HG02852 (cell line): Measurements from ENCODE around the gene RABGAP1L.

ENCODE experiments used
- ATAC-seq: cut with Tn5 transposase; IDR thresholded peaks from one replicate; pipeline ENCODE4 v1.9.1; 2021; ENCODE audit warnings: mild to moderate bottlenecking, moderate library complexity; ENCODE audit not compliant: unreplicated experiment

Gene RABGAP1L

GRCh38 chr1:174902531-174903099 is 743.3 kb downstream of the RABGAP1L start:
- no peak for ATAC-seq

DNA sequence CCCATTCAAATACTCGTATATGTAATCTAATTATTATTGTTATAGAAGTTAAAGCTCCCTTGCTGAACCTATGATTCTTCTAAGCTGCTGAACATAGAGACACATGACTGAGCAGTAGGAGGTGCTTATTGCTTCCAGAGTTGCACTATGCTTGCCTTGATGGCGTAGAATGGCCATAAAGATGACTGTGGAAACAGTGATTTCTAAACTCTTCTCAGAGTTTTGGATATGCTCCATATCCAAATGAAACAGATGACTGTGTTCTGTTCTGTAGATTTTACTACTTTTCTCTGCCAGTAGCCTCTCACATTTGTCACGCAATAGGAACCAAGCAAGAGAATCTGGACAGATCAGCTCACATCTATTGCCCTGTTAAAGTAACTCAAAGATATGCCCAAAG is 752.3 kb downstream of the RABGAP1L start:
- no peak for ATAC-seq

DNA sequence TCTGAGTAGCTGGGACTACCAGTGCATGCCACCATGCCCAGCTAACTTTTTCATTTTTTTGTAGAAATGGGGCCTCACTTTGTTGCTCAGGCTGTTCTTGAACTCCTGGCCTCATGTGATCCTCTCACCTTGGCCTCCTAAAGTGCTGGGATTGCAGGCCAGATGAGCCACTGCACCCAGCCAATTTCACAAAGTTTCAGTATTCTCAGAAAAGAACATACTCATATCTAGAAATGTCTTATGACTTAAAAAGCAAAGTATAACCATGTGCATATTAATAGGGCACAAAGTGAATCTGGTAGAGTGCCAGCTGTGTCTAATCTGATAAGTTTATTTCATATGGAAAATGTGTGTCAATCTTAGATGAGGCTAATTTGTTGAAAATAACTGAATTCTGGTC is 752.9 kb downstream of the RABGAP1L start:
- ATAC-seq, result no peak

DNA sequence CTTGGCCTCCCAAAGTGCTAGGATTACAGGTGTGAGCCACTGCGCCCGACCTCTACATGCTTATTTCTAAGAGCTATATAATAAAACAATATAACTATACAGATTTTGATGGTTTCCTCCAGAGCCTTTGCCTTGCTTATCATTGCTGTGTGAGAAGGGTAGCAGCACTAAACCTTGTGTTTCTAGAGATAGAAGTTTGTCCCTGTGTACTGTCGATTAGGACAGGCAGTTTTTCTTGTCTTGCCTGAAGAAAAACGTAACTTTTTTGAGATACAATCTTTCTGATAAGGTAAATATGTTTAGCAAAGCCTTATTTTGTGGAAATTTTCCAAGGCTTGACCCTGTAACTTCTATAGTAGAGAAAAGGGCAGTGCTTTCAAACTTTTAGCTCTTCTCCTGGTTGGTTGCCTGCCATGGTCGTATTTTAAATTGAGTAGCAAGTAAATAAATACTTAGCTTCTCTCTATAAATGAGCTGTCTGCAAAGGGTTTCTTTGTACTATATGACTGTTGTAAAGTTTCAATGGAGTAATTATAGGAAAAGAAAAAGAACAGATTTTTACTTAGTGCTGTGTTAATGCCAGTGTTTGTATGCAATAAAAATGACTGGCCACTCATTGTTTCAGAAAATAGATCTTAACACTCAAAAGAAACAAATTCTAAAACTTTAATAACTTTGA is 754.0 kb downstream of the RABGAP1L start:
- ATAC-seq, result no peak

DNA sequence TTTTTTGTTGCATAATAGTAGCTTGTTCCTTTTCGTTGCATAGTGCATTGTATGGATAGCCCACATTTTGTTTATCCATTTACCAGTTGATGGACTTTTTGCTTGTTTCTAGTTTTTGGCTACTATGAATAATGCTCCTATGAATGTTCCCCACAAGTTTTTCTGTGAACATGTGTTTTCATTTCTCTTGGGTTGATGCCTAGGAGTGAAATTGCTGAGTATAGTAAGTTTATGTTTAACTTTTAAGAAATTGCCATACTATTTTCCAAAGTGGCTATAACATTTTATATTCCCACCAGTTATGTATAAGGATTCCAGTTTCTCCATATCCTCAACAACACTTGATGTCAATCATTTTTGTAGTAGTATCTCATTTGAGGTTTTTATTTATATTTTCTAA is 755.7 kb downstream of the RABGAP1L start:
- ATAC-seq, result no peak

DNA sequence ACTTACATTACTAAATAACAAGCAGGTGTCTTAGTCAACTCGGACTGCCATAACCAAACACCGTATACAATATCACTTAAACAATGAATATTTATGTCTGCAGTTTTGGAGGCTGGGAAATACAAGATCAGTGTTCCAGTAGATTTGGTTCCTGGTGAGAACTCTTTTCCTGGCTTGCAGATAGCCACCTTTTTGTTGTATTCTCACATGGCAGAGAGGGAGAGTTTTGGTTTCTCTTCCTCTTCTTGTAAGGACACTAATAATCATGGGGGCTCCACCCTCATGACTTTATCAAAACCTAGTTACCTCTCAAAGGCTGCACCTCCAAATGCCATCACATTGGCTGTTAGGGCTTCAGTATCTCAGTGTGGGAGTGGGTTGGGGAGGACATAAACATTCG is 757.5 kb downstream of the RABGAP1L start:
- no peak for ATAC-seq

GRCh38 chr1:174920093-174920492 is 760.8 kb downstream of the RABGAP1L start:
- ATAC-seq, result no peak

DNA sequence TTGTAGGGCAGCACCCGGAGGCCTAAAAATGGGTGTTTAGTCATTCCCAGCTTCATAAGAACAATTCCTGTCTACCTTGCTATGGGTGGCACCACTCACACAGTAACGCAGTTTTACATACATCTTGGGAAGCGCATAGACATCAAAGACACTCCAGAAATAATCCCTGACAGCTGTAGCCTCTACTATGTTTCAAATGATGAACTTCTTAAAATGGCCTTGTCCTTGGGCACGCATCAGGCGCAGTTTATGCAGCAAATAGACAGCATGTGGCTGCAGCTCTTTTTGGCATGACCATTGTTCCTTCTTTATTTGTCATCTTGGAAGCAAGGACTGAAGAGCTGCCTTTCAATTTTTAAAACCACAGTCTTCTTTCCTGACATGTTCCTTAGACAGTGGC is 762.8 kb downstream of the RABGAP1L start:
- no peak for ATAC-seq

GRCh38 chr1:174923820-174924219 is 764.5 kb downstream of the RABGAP1L start:
- ATAC-seq, result no peak

DNA sequence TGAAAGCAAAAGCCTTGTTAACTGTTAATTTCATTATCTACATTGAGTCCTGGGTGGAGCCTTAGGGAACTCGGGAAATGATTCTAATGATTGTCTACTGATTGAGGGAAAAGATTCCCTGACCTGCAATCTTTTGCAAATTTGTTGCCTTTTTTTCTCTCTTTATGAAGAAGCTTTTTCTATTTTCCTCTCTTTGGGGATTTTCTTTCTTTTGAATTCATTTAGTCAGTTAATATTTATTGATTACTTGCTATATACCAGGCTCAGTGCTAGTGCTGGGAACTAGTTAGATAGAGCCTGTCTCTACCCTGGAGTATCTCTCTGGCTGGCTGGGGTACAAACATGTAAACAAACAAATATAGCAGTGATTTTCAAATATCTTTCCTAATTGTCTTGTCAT is 769.2 kb downstream of the RABGAP1L start:
- no peak for ATAC-seq

DNA sequence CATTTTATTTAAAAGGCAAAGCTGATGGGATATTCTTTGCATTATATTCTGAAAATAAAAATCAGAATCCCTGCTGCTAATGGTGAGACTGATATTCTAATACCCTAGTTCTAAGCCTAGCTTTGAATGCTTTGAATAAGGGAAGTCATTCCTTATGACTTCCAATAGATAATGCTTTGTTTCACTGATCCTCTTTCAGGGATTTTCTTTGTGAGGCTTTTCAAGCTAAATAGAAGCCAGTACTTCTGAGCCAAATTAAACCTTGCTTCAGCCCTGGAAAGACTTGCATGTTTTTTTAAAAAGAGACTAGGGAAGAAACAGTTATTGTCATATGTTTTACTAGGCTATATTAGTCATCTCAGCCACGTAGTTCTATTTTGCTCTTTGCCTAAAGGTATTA is 771.9 kb downstream of the RABGAP1L start:
- no peak for ATAC-seq

DNA sequence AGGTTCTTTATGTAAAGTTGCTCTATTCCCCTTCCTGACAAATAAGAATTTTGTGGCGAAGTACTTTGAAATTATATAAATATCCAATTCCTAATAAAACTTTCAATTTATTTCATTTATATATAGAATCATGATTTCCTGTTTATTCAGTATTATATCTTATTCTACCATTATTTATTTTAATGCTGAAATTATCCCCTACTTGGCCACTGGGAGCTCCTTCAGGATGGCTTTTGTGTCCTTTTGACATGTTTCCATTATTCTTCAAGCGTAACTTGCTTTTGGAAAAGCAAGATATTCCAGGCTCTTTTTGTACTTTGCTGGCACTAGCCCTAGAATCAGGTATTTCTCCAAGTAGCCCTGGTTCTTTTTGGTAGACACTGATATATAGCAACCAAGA is 773.3 kb downstream of the RABGAP1L start:
- no peak for ATAC-seq

- ATAC-seq, result no peak
These were observed 776.8 kb downstream of the RABGAP1L start for GRCh38 chr1:174935961-174936727.

- no peak for ATAC-seq
These were observed 779.1 kb downstream of the RABGAP1L start for GRCh38 chr1:174938281-174939007.

DNA sequence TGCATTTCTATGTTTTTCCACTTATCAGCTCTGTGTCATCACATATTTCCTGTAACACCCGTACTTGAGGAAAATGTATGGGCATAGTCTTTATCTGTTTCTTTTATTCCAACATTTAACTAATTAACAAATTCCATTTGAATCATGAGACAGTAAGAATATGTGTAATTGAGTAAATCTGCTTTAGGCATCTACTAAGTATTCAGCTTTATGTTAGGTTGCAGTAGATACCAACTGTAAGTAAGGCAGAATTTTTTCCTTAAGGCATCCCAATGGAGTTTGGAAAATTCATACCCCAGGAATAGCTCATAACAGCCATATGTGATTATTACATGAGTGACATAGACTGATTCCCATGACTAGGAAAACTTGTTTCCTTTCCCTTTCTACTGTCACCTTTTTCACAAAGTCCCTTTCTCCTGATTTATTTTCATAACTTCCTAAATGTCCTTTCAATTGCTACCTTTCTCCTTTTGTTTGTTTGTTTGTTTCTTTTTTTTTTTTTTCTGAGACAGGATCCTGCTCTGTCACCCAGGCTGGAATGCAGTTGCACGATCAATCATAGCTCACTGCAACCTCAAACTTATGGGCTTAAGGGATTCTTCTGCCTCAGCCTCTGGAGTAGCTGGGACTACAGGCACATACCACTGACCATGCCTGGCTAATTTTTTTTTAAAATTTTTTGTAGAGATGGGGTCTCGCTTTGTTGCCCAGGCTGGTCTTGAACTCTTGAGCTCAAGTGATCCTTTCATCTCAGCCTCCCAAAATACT is 780.6 kb downstream of the RABGAP1L start:
- ATAC-seq, result no peak

DNA sequence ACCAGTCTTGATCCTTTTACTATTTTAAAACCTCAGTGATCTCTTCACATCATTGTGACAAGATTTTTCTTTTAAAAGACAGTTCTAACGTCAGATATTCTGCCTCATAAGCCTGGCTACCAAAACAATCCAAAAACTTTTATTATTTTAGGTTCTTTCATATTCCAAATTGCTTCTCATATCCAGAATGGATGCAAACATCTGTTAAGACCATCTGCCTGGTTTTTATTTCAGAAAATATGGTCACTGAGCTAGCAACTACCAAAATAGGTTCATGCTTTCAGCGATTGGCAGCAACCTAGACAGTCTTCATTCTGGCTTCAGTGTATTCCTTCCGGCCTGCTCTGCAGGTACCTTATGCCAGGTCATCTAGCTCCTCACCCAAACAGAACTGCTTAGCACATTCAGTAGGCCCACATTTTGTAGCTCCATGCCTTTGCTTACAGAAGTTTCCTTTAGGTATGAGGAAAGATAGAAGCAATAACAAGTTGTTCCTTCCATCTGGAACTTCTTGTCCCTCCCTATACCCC is 781.4 kb downstream of the RABGAP1L start:
- ATAC-seq, result no peak

DNA sequence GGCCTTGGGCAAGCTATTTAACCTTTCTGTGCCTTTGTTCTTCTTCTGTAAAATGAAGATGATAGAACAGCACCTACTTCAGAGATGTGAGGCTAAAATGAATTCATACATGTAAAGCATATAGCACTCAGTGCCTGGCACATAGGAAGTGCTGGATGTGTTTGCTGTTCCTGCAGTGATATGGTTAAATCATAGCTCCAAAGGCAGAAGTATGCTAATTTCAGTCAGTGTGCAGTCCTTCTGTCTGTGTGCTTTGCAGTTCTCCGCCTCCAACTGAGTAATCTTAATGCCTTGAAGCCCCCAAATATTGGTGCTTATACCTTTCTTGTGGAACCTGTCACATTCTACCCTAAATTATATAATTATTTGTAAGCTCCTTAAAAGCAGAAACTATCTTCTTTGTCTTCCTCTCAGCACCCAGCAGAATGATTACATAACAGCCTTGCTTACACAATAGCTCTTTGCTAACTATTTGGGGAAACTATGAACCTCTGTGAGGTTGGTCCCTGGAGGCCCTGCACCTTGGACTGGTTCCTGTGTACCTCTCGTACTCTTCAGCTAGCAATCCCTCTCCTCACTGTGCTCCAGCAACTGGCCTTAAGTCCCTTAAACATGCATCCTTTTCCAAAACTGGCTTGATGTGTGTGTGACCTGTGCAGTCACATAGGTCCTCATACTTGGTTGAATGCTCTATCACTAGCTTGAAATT is 783.4 kb downstream of the RABGAP1L start:
- ATAC-seq, result no peak

DNA sequence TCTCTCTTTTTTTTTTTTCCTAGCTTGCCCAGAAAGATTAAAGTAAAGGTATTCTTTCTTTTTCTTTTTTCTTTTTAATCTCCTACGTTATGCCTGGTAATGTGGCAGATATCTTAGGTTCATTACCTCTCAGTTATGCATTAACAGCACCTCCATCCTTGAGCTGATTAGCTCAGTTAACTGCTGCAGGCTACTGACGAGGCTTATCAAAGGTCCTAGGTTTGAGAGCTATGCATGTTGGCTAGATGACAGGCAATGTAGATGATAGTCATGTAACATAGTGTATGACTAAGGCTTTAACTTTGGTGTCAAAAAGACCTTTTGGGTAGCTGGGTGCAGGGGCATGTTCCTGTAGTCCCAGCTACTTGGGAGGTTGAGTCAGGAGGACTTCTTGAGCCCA is 786.7 kb downstream of the RABGAP1L start:
- ATAC-seq, result no peak

- ATAC-seq, result no peak
These were observed 789.7 kb downstream of the RABGAP1L start for GRCh38 chr1:174949061-174949460.

GRCh38 chr1:174949645-174950044 is 790.3 kb downstream of the RABGAP1L start:
- no peak for ATAC-seq
